ENCODE results near the gene RAN.

DNA sequence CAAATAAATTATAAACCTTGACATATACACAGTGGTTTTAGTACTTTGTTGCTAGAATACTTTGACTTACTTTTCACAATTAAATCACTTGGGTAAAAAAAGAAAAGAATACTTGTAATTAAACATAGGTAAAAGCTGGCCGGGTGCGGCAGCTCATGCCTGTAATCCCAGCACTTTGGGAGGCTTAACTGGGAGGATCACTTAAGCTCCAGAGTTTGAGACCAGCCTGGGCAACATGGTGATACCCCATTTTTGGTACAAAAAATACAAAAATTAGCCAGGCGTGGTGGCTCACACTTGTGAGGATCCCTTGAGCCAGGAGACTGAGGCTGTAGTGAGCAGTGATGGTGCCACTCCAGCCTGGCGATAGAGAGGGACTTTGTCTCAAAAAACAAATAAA is 40.6 kb upstream of the RAN start:
- TF ChIP-seq, protein P1, sequence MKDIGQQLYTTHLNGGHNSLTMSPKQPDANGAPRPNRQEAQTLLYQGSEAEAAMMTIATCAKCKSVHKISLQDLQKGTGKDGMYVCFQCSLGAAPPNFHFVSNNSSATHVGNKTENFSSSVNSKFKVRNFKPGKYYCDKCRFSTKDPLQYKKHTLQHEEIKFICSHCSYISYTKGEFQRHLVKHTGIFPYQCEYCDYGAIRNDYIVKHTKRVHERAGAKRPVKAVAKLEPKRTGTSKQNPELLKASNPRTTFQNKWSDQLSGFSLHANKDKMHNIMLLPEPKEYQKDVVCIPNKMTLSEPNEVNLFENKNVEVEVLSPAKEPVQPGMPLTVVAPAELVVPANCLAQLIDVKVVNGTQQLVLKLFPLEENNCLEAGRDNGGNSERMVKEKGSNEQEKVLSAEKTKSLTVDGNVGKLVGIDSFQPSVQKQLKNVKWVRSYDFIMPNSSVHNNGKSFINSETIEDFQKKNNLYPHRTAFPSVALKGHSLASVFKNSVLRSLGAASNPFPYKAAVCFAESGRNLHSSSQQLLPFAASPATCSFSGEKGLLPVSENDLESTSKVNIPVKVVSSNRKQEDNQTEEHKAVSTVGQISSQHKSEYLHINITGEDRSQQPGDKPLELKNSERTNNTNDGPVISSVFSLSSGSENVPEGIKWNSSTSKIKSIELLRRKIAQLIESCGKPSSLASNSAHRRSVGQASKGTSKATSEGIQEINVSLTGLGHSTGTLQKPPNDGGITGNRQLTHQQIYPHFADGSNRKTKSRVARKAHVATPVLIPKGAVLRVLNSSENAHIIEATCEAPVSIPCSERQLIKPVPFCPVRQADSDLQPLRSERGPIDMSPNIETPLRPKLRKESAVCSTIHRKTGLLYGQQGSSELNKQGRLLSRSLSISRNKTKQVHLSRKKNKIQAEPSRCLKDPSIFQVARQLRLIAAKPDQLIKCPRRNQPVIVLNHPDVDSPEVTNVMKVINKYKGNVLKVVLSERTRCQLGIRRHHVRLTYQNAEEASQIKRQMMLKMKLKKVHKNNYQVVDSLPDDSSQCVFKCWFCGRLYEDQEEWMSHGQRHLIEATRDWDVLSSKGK (CRISPR knock-in tag; IDR thresholded peaks at IDR 0.05) = no peak
- TF ChIP-seq ATF7 (IDR thresholded peaks at IDR 0.05) (no peak), TAL1 (IDR thresholded peaks at IDR 0.05) (no peak), ZFX (CRISPR knock-in tag; IDR thresholded peaks at IDR 0.05) (no peak), MAZ (CRISPR knock-in tag; conservative IDR thresholded peaks at IDR 0.05 in 1 of 2, IDR thresholded peaks at IDR 0.05 in 1 of 2) (no peak)

Data from K562 (cell line).